ENCODE data around the gene CELSR3.

The CELSR3 gene

DNA sequence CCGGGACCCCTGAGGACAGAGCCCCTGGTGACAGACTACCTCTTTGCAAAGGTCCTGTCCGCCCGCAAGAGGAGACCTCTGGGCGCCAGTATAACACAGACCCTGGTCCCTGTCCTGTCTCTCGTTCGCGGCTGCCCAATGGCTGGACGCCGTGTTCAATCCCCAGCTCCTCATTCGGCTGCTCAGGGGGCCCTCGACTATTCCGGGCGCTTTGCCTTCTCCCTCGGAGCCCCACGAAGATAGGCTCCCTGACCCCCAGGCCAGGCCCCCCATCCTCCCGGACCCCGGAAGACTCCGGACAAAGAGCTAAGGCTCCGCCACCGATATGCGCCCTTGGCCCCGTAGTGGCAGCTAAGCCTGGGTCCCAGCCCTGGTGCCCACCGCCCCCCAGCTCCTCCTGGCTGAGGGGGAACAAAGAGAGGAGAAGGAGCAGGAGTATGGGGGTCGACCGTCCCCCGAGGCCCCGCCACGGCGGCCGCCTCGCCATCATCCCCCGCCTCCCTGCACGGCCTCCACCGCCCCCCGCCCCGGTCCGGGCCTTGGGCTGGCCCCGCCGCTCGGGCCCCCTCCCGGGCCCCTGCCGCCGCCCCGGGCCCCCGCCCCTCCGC lies 437 bp downstream of the CELSR3 start:
- Histone ChIP-seq H3K4me1 (ENCODE audit: control insufficient read depth, low read depth, low read length) (no peaks in the 10 kb centered on the region), H3K23ac (ENCODE audit: low read length) (no peak overlapping the region), H3K18ac (ENCODE audit: low read length) (no peak overlapping the region), H3K9ac (ENCODE audit: low read length) (no peak overlapping the region), H3K36me3 (ENCODE audit: control insufficient read depth, insufficient read depth, low read length) (no peaks in the 10 kb centered on the region), H2BK5ac (ENCODE audit: low read length) (no peak overlapping the region), H3K27ac (ENCODE audit: low read depth, low read length) (no peak overlapping the region), H3K4me2 (ENCODE audit: low read length) (peak overlapping the region; percentile 34), H4K8ac (ENCODE audit: low read depth, low read length) (no peak overlapping the region), H4K5ac (ENCODE audit: low read length) (no peak overlapping the region), H3K4me3 (ENCODE audit: low read length) (no peak overlapping the region), H3K4ac (ENCODE audit: low read depth, low read length) (no peak overlapping the region), H3K79me1 (ENCODE audit: low read length) (no peaks in the 10 kb centered on the region), H3K79me2 (ENCODE audit: control insufficient read depth, insufficient read depth, low read length) (no peaks in the 10 kb centered on the region), H2BK15ac (replicated peaks; ENCODE audit: low read depth) (no peak overlapping the region), H2AK5ac (ENCODE audit: low read length) (no peak overlapping the region), H3K27me3 (ENCODE audit: insufficient read depth, low read length, poor library complexity) (no peaks in the 10 kb centered on the region), H2BK120ac (ENCODE audit: low read depth, low read length) (no peak overlapping the region), H3K56ac (ENCODE audit: low read length) (peak overlapping the region; percentile 84)
- no peak for DNase-seq
- WGBS (ENCODE audit: extremely low coverage, insufficient coverage, low lambda C conversion rate), result no CpG with 5 or more reads among the region's 46 CpGs

DNA sequence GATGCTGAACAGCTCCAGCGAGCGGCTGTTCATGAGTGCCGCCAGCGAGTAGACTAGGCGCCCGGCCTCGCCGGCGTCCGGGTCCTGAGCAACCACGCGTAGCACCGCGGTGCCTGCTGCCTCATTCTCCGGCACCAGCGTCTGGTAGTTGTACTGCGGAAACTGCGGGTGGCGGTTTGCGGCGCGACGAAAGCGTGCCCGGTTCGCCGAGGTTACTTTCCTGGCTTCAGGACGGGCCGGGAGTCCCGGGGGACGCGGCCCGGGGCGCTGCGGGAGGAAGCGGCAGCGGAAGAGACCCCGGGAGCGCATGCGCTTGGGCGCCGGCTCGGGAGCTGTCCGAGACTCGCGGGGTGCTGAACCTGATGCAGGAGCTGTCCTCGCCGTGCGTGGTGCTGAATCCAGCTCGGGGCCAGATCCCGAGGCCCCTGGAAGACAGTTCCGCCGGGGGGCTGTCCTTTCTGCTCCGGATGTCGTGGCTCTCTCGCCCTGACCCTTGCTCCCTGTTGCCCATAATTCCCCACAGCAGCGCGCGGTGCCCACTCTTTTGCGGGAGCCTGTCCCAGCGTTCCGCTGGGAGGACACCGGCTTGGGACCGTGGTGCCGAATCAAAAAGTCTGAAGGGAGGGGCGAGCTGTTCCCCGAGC lies 1.1 kb downstream of the CELSR3 start:
- no peak overlapping the region for H3K23ac ChIP-seq (ENCODE audit: low read length)
- H4K8ac ChIP-seq (ENCODE audit: low read depth, low read length), result no peak overlapping the region
- no peak overlapping the region for H2BK120ac ChIP-seq (ENCODE audit: low read depth, low read length)
- no CpG with 5 or more reads among the region's 67 CpGs for WGBS (ENCODE audit: extremely low coverage, insufficient coverage, low lambda C conversion rate)
- H3K36me3 ChIP-seq (ENCODE audit: control insufficient read depth, insufficient read depth, low read length), result no peaks in the 10 kb centered on the region
- no peak overlapping the region for H3K27ac ChIP-seq (ENCODE audit: low read depth, low read length)
- no peaks in the 10 kb centered on the region for H3K79me1 ChIP-seq (ENCODE audit: low read length)
- no peaks in the 10 kb centered on the region for H3K79me2 ChIP-seq (ENCODE audit: control insufficient read depth, insufficient read depth, low read length)
- DNase-seq, result peak; percentile 70
- peak overlapping the region; percentile 90 for H3K4me2 ChIP-seq (ENCODE audit: low read length)
- no peak overlapping the region for H2BK15ac ChIP-seq (replicated peaks; ENCODE audit: low read depth)
- peaks cover 2% of the 10 kb centered on the region for H3K4me1 ChIP-seq (ENCODE audit: control insufficient read depth, low read depth, low read length)
- H3K9ac ChIP-seq (ENCODE audit: low read length), result peak overlapping the region; percentile 64
- no peaks in the 10 kb centered on the region for H3K27me3 ChIP-seq (ENCODE audit: insufficient read depth, low read length, poor library complexity)
- no peak overlapping the region for H3K18ac ChIP-seq (ENCODE audit: low read length)
- no peak overlapping the region for H4K5ac ChIP-seq (ENCODE audit: low read length)
- H3K4me3 ChIP-seq (ENCODE audit: low read length), result no peak overlapping the region
- no peak overlapping the region for H2BK5ac ChIP-seq (ENCODE audit: low read length)
- peak overlapping the region; percentile 76 for H3K56ac ChIP-seq (ENCODE audit: low read length)
- no peak overlapping the region for H3K4ac ChIP-seq (ENCODE audit: low read depth, low read length)
- no peak overlapping the region for H2AK5ac ChIP-seq (ENCODE audit: low read length)

DNA sequence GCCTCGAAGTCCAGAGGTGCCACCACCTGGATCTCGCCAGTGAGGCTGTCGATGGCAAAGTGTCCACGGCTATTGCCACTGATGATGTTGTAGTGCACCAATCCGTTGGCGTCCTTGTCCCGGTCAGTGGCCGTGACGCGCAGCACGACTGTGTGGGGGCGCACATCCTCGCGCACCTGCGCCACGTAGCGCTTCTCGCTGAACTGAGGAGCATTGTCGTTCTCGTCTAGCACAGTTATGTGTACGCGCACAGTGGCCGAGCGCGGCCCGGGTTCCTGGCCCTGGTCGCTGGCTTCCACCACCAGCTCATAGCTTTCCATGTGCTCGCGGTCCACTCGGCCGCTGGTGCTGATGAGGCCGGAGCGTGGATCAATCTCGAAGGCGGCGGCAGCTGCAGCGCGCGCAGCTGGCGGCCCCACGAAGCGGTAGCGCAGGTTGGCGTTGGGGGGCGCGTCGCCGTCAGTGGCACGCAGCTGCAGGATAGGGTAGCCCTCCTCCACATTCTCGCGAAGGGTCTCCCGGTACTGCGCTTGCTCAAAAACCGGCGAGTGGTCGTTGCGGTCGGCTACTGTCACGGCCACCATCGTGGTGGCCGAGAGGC lies 1.8 kb downstream of the CELSR3 start:
- Histone ChIP-seq H3K27ac (ENCODE audit: low read depth, low read length) (no peak overlapping the region), H3K27me3 (ENCODE audit: insufficient read depth, low read length, poor library complexity) (no peaks in the 10 kb centered on the region), H3K9ac (ENCODE audit: low read length) (no peak overlapping the region), H3K4me2 (ENCODE audit: low read length) (no peak overlapping the region), H3K79me2 (ENCODE audit: control insufficient read depth, insufficient read depth, low read length) (no peaks in the 10 kb centered on the region), H3K36me3 (ENCODE audit: control insufficient read depth, insufficient read depth, low read length) (no peaks in the 10 kb centered on the region), H3K4me1 (ENCODE audit: control insufficient read depth, low read depth, low read length) (peaks cover 4% of the 10 kb centered on the region), H2BK15ac (replicated peaks; ENCODE audit: low read depth) (no peak overlapping the region), H2BK5ac (ENCODE audit: low read length) (no peak overlapping the region), H3K56ac (ENCODE audit: low read length) (no peak overlapping the region), H4K8ac (ENCODE audit: low read depth, low read length) (no peak overlapping the region), H3K18ac (ENCODE audit: low read length) (no peak overlapping the region), H3K4me3 (ENCODE audit: low read length) (no peak overlapping the region), H2BK120ac (ENCODE audit: low read depth, low read length) (no peak overlapping the region), H3K4ac (ENCODE audit: low read depth, low read length) (no peak overlapping the region), H2AK5ac (ENCODE audit: low read length) (no peak overlapping the region), H4K5ac (ENCODE audit: low read length) (no peak overlapping the region), H3K23ac (ENCODE audit: low read length) (no peak overlapping the region), H3K79me1 (ENCODE audit: low read length) (no peaks in the 10 kb centered on the region)
- no CpG with 5 or more reads among the region's 61 CpGs for WGBS (ENCODE audit: extremely low coverage, insufficient coverage, low lambda C conversion rate)
- no peak for DNase-seq

DNA sequence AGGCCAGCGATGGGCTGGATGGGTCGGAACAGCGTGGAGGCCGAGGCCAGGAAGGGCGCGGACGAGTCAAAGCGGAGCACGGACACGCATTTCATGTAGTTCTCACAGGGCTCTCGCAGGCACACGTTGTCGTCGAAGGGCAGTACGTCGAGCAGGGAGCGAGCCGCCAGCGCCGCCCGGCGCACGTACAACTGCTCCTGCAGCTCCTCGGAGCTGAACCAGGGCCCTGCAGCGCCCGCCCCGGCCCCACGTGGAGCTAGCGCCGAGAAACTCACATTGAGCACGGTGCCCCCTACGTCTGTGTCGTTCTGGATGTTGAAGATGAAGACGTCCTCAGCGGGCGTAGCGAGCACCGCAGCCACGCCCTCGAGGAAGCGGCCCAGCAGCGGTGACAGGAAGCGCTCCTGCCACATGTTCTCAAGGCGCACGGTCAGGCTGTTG lies 5.8 kb downstream of the CELSR3 start:
- Histone ChIP-seq H2BK5ac (ENCODE audit: low read length) (no peak overlapping the region), H3K27ac (ENCODE audit: low read depth, low read length) (no peak overlapping the region), H3K36me3 (ENCODE audit: control insufficient read depth, insufficient read depth, low read length) (no peaks in the 10 kb centered on the region), H3K4me2 (ENCODE audit: low read length) (no peak overlapping the region), H2BK15ac (replicated peaks; ENCODE audit: low read depth) (no peak overlapping the region), H3K4ac (ENCODE audit: low read depth, low read length) (no peak overlapping the region), H3K4me1 (ENCODE audit: control insufficient read depth, low read depth, low read length) (peaks cover 6% of the 10 kb centered on the region), H3K4me3 (ENCODE audit: low read length) (no peak overlapping the region), H4K8ac (ENCODE audit: low read depth, low read length) (no peak overlapping the region), H3K27me3 (ENCODE audit: insufficient read depth, low read length, poor library complexity) (no peaks in the 10 kb centered on the region), H4K5ac (ENCODE audit: low read length) (no peak overlapping the region), H3K9ac (ENCODE audit: low read length) (peak overlapping the region; percentile 72), H3K23ac (ENCODE audit: low read length) (no peak overlapping the region), H3K56ac (ENCODE audit: low read length) (peak overlapping the region; percentile 85), H3K18ac (ENCODE audit: low read length) (no peak overlapping the region), H2AK5ac (ENCODE audit: low read length) (peak overlapping the region; percentile 65), H3K79me2 (ENCODE audit: control insufficient read depth, insufficient read depth, low read length) (no peaks in the 10 kb centered on the region), H2BK120ac (ENCODE audit: low read depth, low read length) (no peak overlapping the region), H3K79me1 (ENCODE audit: low read length) (no peaks in the 10 kb centered on the region)
- WGBS (ENCODE audit: extremely low coverage, insufficient coverage, low lambda C conversion rate), result no CpG with 5 or more reads among the region's 45 CpGs
- no peak for DNase-seq

DNA sequence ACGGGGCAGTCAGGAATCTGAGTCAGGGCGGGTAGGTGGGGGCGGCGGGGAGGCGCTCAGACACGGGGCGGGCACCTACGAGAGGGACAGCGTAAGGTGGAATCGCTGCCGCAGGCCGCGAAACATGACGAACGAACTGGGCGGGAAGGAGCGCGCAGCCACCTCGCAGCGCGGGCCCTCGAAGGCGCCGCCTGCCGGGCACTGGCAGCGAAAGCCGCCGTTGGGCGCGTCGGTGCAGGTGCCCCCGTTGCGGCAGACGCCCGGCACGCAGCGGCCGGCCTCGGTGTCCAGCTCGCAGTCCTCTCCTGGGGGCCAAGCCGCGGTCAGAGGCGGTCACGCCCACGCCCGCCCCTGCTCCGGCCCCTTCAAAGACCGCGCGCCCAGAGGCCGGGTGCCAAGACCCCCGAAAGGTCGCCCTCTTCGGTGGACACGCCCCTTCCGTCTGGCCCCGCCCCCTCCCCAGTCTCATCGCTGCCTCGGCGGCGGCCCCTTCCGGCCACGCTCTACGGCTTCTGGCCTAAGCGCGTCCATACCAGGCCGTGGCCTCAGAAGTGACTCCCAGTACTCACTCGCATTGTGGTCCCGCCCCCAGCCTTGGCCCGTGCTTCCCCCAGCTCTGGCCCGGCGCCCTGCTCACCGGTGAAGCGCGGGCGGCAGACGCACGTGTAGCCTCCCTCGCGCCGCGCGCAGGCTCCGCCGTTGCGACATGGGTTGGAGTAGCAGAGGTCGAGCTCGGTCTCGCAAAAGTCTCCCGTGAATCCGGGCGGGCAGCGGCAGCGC lies 6.4 kb downstream of the CELSR3 start:
- Histone ChIP-seq H3K27me3 (ENCODE audit: insufficient read depth, low read length, poor library complexity) (no peaks in the 10 kb centered on the region), H3K23ac (ENCODE audit: low read length) (no peak overlapping the region), H3K4ac (ENCODE audit: low read depth, low read length) (no peak overlapping the region), H4K5ac (ENCODE audit: low read length) (no peak overlapping the region), H2BK120ac (ENCODE audit: low read depth, low read length) (no peak overlapping the region), H4K8ac (ENCODE audit: low read depth, low read length) (no peak overlapping the region), H3K18ac (ENCODE audit: low read length) (no peak overlapping the region), H3K27ac (ENCODE audit: low read depth, low read length) (peak overlapping the region; percentile 24), H3K4me2 (ENCODE audit: low read length) (peak overlapping the region; percentile 52), H3K4me3 (ENCODE audit: low read length) (peak overlapping the region; percentile 32), H2BK15ac (replicated peaks; ENCODE audit: low read depth) (no peak overlapping the region), H3K9ac (ENCODE audit: low read length) (peak overlapping the region; percentile 72), H3K4me1 (ENCODE audit: control insufficient read depth, low read depth, low read length) (peaks cover 6% of the 10 kb centered on the region), H3K79me2 (ENCODE audit: control insufficient read depth, insufficient read depth, low read length) (no peaks in the 10 kb centered on the region), H3K79me1 (ENCODE audit: low read length) (no peaks in the 10 kb centered on the region), H3K56ac (ENCODE audit: low read length) (peak overlapping the region; percentile 85), H2AK5ac (ENCODE audit: low read length) (no peak overlapping the region), H2BK5ac (ENCODE audit: low read length) (peak overlapping the region; percentile 25), H3K36me3 (ENCODE audit: control insufficient read depth, insufficient read depth, low read length) (no peaks in the 10 kb centered on the region)
- peak; percentile 93 for DNase-seq
- no CpG with 5 or more reads among the region's 94 CpGs for WGBS (ENCODE audit: extremely low coverage, insufficient coverage, low lambda C conversion rate)

All from mesendoderm (in vitro differentiated cells).